Measurements from ENCODE around the gene GAD2.

DNA sequence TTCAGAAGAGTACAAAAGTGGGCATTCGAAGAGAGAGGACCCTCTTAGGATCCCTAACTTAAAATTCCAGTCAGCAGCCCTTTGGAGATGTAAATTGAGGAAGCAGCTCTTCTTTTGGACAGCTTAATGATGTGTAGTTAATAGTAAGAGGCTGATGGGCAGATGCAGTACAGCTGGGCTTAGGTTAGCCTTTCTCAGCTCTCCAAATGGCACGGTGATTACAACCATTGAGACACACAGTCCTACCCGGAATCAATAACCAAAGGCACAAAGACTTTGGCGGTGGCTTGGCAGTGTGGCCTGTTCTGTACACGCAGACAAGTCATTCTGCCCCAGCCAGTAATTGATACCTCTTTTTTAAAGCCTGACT is 26.8 kb downstream of the GAD2 start:
- TF ChIP-seq CREB3 (tag; conservative IDR thresholded peaks at IDR 0.05; ENCODE audit: low read depth) (no peak), CTCF (IDR thresholded peaks at IDR 0.05 in 2 of 3, conservative IDR thresholded peaks at IDR 0.05 in 1 of 3; ENCODE audit: insufficient read depth in 2 of 3, low read depth in 1 of 3, low read length in 3 of 3) (no peak), EP300 (IDR thresholded peaks at IDR 0.05; ENCODE audit: low read length) (no peak), MYNN (IDR thresholded peaks at IDR 0.05) (no peak), MYNN (CRISPR knock-in tag; IDR thresholded peaks at IDR 0.05) (no peak), CEBPZ (IDR thresholded peaks at IDR 0.05; ENCODE audit: borderline replicate concordance, low read depth, low read length) (no peak), KDM1A (IDR thresholded peaks at IDR 0.05) (no peak), SP1 (CRISPR knock-in tag; IDR thresholded peaks at IDR 0.05) (no peak)
- TF ChIP-seq, protein P1, sequence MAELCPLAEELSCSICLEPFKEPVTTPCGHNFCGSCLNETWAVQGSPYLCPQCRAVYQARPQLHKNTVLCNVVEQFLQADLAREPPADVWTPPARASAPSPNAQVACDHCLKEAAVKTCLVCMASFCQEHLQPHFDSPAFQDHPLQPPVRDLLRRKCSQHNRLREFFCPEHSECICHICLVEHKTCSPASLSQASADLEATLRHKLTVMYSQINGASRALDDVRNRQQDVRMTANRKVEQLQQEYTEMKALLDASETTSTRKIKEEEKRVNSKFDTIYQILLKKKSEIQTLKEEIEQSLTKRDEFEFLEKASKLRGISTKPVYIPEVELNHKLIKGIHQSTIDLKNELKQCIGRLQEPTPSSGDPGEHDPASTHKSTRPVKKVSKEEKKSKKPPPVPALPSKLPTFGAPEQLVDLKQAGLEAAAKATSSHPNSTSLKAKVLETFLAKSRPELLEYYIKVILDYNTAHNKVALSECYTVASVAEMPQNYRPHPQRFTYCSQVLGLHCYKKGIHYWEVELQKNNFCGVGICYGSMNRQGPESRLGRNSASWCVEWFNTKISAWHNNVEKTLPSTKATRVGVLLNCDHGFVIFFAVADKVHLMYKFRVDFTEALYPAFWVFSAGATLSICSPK (IDR thresholded peaks at IDR 0.05; ENCODE audit: borderline replicate concordance) = no peak

All from K562 (cell line).